ENCODE measurements around the gene AJAP1. TPM values are rescaled to one million over a fixed set of nuclear protein-coding genes. Genes with fewer than 3 reads are reported as not detected.

The AJAP1 gene
- total RNA-seq, 1 experiment from 2014 or later: not detected

GRCh38 chr1:4759671-4760070 is 105.3 kb downstream of the AJAP1 start:
- Histone ChIP-seq H3K27ac (ENCODE audit: low read depth, low read length) (no peak overlapping the region), H3K9me3 (ENCODE audit: control insufficient read depth in 1 of 2, insufficient read depth in 1 of 2, low read depth in 1 of 2, low read length in 2 of 2) (peaks cover 0 to 10% of the 10 kb centered on the region in 2 experiments; a peak in 2 of 4 replicates), H3K9me2 (ENCODE audit: insufficient read depth) (no peaks in the 10 kb centered on the region), H3K9ac (ENCODE audit: low read length) (no peak overlapping the region), H4K20me1 (ENCODE audit: insufficient read depth) (no peaks in the 10 kb centered on the region), H3K79me2 (ENCODE audit: insufficient read depth, low read length) (no peaks in the 10 kb centered on the region), H3K27me3 (ENCODE audit: insufficient read depth, low read length) (no peaks in the 10 kb centered on the region), H3K4me2 (ENCODE audit: low read length) (no peak overlapping the region), H2AFZ (ENCODE audit: low read depth, low read length, poor library complexity, severe bottlenecking) (no peak overlapping the region), H3K4me3 (replicated peaks in 1 of 2; ENCODE audit: low read depth in 1 of 2, low read length in 2 of 2) (no peak overlapping the region), H3K4me1 (ENCODE audit: control insufficient read depth in 1 of 2, insufficient read depth in 2 of 2, low read length in 2 of 2) (no peaks in the 10 kb centered on the region), H3K36me3 (ENCODE audit: control insufficient read depth in 1 of 2, insufficient read depth in 2 of 2, low read length in 2 of 2) (no peaks in the 10 kb centered on the region)
- ChIA-PET POLR2A (no interaction called here), RAD21 (ENCODE audit: low non-redundant PET in 1 of 2, low total read pairs in 2 of 2, uncharacterized antibody in 2 of 2, unreplicated experiment in 2 of 2) (no interaction called here), CTCF (no interaction called here)
- intact Hi-C loops (cut with micrococcal nuclease): no loop called here
- no peak for ATAC-seq
- no TSS peak for BruUV-seq (replicated peaks)
- DNase-seq (ENCODE audit: low read depth, low spot score): no peak
- no peak for TF ChIP-seq ZNF274 (IDR thresholded peaks at IDR 0.05; ENCODE audit: low read depth, low read length)
- no peak for TF ChIP-seq ELF1 (IDR thresholded peaks at IDR 0.05; ENCODE audit: borderline replicate concordance, low read depth)
- no peak for TF ChIP-seq TCF7L2 (IDR thresholded peaks at IDR 0.05; ENCODE audit: borderline replicate concordance, extremely low read depth, insufficient read depth, insufficient read length)
- no peak for TF ChIP-seq EZH2phosphoT487 (IDR thresholded peaks at IDR 0.05; ENCODE audit: borderline replicate concordance)
- TF ChIP-seq SP1 (IDR thresholded peaks at IDR 0.05; ENCODE audit: low read depth): no peak
- TF ChIP-seq CEBPB (IDR thresholded peaks at IDR 0.05; ENCODE audit: low read depth): no peak
- TF ChIP-seq YY1 (IDR thresholded peaks at IDR 0.05; ENCODE audit: extremely low read depth, insufficient replicate concordance, low read depth, low read length): no peak
- TF ChIP-seq SRF (IDR thresholded peaks at IDR 0.05; ENCODE audit: low read depth): no peak
- TF ChIP-seq CBX3 (IDR thresholded peaks at IDR 0.05; ENCODE audit: low read depth): no peak
- no peak for TF ChIP-seq POLR2A (IDR thresholded peaks at IDR 0.05; ENCODE audit: borderline replicate concordance, extremely low read depth, insufficient read depth, insufficient read length)
- TF ChIP-seq EZH2 (IDR thresholded peaks at IDR 0.05): no peak
- TF ChIP-seq RAD21 (IDR thresholded peaks at IDR 0.05; ENCODE audit: low read depth): no peak
- TF ChIP-seq EGR1 (IDR thresholded peaks at IDR 0.05; ENCODE audit: low read depth): no peak
- TF ChIP-seq FOSL1 (IDR thresholded peaks at IDR 0.05; ENCODE audit: low read depth): no peak
- TF ChIP-seq POLR2AphosphoS5 (IDR thresholded peaks at IDR 0.05; ENCODE audit: low read depth, low read length): no peak
- TF ChIP-seq REST (IDR thresholded peaks at IDR 0.05; ENCODE audit: low read depth): no peak
- no peak for TF ChIP-seq CTCF (IDR thresholded peaks at IDR 0.05 in 2 of 3, conservative IDR thresholded peaks at IDR 0.05 in 1 of 3; ENCODE audit: borderline replicate concordance in 1 of 3, insufficient read depth in 1 of 3, low read depth in 2 of 3, low read length in 2 of 3)

Data from HCT116 (cell line).